HG02885 (cell line): Measurements from ENCODE around the gene WWC2.
"Not testable (repeated sequence)": the region's sequence is repeated elsewhere in the genome, so short reads cannot be mapped to it uniquely, and the experiment has no call there.

ENCODE experiments used
- ATAC-seq: cut with Tn5 transposase; IDR thresholded peaks from one replicate; pipeline ENCODE4 v1.9.1; 2021; ENCODE audit warnings: mild to moderate bottlenecking; ENCODE audit not compliant: unreplicated experiment, poor library complexity

WWC2 gene

GRCh38 chr4:183099537-183100297, 660 bp downstream of the WWC2 start:
- no peak for ATAC-seq

- no peak for ATAC-seq
Observed at GRCh38 chr4:183100298-183100599, 1.2 kb downstream of the WWC2 start.

- ATAC-seq, result no peak
Observed at GRCh38 chr4:183100827-183101226, 1.8 kb downstream of the WWC2 start.

GRCh38 chr4:183101956-183102480, 3.0 kb downstream of the WWC2 start:
- ATAC-seq, result no peak

- no peak for ATAC-seq
Observed at GRCh38 chr4:183105092-183105491, 6.0 kb downstream of the WWC2 start.

GRCh38 chr4:183106839-183107238, 7.8 kb downstream of the WWC2 start:
- ATAC-seq, result no peak

GRCh38 chr4:183107891-183108459, 8.9 kb downstream of the WWC2 start:
- ATAC-seq, result no peak

GRCh38 chr4:183110244-183110643, 11.2 kb downstream of the WWC2 start:
- no peak for ATAC-seq

- no peak for ATAC-seq
Observed at GRCh38 chr4:183111452-183111885, 12.4 kb downstream of the WWC2 start.

GRCh38 chr4:183118141-183118540, 19.1 kb downstream of the WWC2 start:
- no peak for ATAC-seq

GRCh38 chr4:183118585-183118984, 19.5 kb downstream of the WWC2 start:
- no peak for ATAC-seq

- ATAC-seq, result not testable (repeated sequence)
Observed at GRCh38 chr4:183121660-183122059, 22.6 kb downstream of the WWC2 start.

- no peak for ATAC-seq
Observed at GRCh38 chr4:183124228-183124627, 25.2 kb downstream of the WWC2 start.

- no peak for ATAC-seq
Observed at GRCh38 chr4:183124865-183125264, 25.8 kb downstream of the WWC2 start.

- ATAC-seq, result no peak
Observed at GRCh38 chr4:183129125-183129524, 30.1 kb downstream of the WWC2 start.

- ATAC-seq, result no peak
Observed at GRCh38 chr4:183129675-183130074, 30.6 kb downstream of the WWC2 start.

- ATAC-seq, result no peak
Observed at GRCh38 chr4:183130328-183131155, 31.5 kb downstream of the WWC2 start.

GRCh38 chr4:183132081-183132480, 33.0 kb downstream of the WWC2 start:
- ATAC-seq, result no peak

GRCh38 chr4:183132865-183133264, 33.8 kb downstream of the WWC2 start:
- no peak for ATAC-seq

GRCh38 chr4:183136855-183137254, 37.8 kb downstream of the WWC2 start:
- no peak for ATAC-seq

GRCh38 chr4:183139058-183139750, 40.1 kb downstream of the WWC2 start:
- no peak for ATAC-seq
